IMR-90 (cell line): ENCODE measurements around the gene SARS1. TPM values are rescaled to one million over a fixed set of nuclear protein-coding genes. Genes with fewer than 3 reads are reported as not detected.

Experiments
- ATAC-seq: fragments of 200-7000 bp; cut with Tn5 transposase; 2 replicates; pipeline ENCODE4 v1.9.1; 2020; ENCODE audit warnings: low read depth, mild to moderate bottlenecking, moderate library complexity
- BruUV-seq: library from RNA; stranded (reverse); fragments of 400-500 nt; replicated peaks from 2 replicates; lab custom pipeline; 2021; lab: Mats Ljungman, UMichigan
- CTCF ChIA-PET: fragments of 300-600 bp; formaldehyde crosslinking; extraction: SDS; loops from one replicate; lab custom pipeline; 2021; ENCODE audit warnings: antibody characterized with exemption; lab: Yijun Ruan, JAX
- POLR2A ChIA-PET: fragments of 300-600 bp; sonication (Branson Sonifier 250); formaldehyde crosslinking; loops from one replicate; lab custom pipeline; 2022; ENCODE audit warnings: antibody characterized with exemption; ENCODE audit not compliant: unreplicated experiment; lab: Charles Lee
- DNase-seq: peaks from one replicate; pipeline ENCODE4 v3.0.0; 2013
- H2AFZ ChIP-seq: replicated peaks from 2 replicates; pipeline ENCODE3; 2013; ENCODE audit warnings: low read length, mild to moderate bottlenecking; ENCODE audit not compliant: poor library complexity
- H2AK5ac ChIP-seq: 2 replicates; pipeline ENCODE4 v1.6.1; 2013; ENCODE audit warnings: low read depth, low read length, inconsistent platforms
- H2AK9ac ChIP-seq: replicated peaks from 2 replicates; pipeline ENCODE3; 2013; ENCODE audit warnings: mild to moderate bottlenecking, low read depth, low read length, moderate library complexity; ENCODE audit not compliant: poor library complexity
- H2BK120ac ChIP-seq: 2 replicates; pipeline ENCODE4 v1.6.1; 2013; ENCODE audit warnings: low read depth, low read length, inconsistent platforms
- H2BK15ac ChIP-seq: 3 replicates; pipeline ENCODE4 v1.6.1; 2013; ENCODE audit warnings: low read depth, low read length, inconsistent platforms
- H2BK20ac ChIP-seq: 2 replicates; pipeline ENCODE4 v1.6.1; 2013; ENCODE audit warnings: low read depth, mild to moderate bottlenecking, inconsistent platforms, low read length, moderate library complexity
- H2BK5ac ChIP-seq: 2 replicates; pipeline ENCODE4 v1.6.1; 2013; ENCODE audit warnings: mild to moderate bottlenecking, low read depth, low read length, inconsistent platforms; ENCODE audit not compliant: poor library complexity, severe bottlenecking
- H3K14ac ChIP-seq: replicated peaks from 2 replicates; pipeline ENCODE4 v1.6.1; 2013; ENCODE audit warnings: low read depth, low read length, inconsistent platforms
- H3K18ac ChIP-seq: 2 replicates; pipeline ENCODE4 v1.6.1; 2013; ENCODE audit warnings: low read depth, low read length, control low read depth
- H3K23ac ChIP-seq: 2 replicates; pipeline ENCODE4 v1.6.1; 2013; ENCODE audit warnings: low read depth, low read length, inconsistent platforms
- H3K27ac ChIP-seq: 2 replicates; pipeline ENCODE4 v1.5.1; 2013; ENCODE audit warnings: mild to moderate bottlenecking, control low read depth, low read length; ENCODE audit not compliant: insufficient read depth
- H3K27me3 ChIP-seq: 2 replicates; pipeline ENCODE4 v1.6.1; 2013; ENCODE audit warnings: low read length; ENCODE audit not compliant: control insufficient read depth, insufficient read depth
- H3K36me3 ChIP-seq: 2 replicates; pipeline ENCODE4 v1.6.1; 2013; ENCODE audit warnings: low read length, mixed read lengths; ENCODE audit not compliant: control insufficient read depth, insufficient read depth
- H3K4ac ChIP-seq: 2 replicates; pipeline ENCODE4 v1.6.1; 2013; ENCODE audit warnings: low read depth, low read length, inconsistent platforms
- H3K4me1 ChIP-seq: 2 replicates; pipeline ENCODE4 v1.6.1; 2013; ENCODE audit warnings: low read length, mixed read lengths; ENCODE audit not compliant: control insufficient read depth, insufficient read depth
- H3K4me2 ChIP-seq: 2 replicates; pipeline ENCODE4 v1.6.1; 2013; ENCODE audit warnings: low read depth, mild to moderate bottlenecking, control low read depth, low read length, moderate library complexity
- H3K4me3 ChIP-seq: 2 replicates; pipeline ENCODE4 v1.5.1; 2013; ENCODE audit warnings: low read depth, mild to moderate bottlenecking, control low read depth, low read length, moderate library complexity; ENCODE audit not compliant: insufficient read depth
- H3K56ac ChIP-seq: 2 replicates; pipeline ENCODE4 v1.6.1; 2013; ENCODE audit warnings: low read length, inconsistent platforms; ENCODE audit not compliant: insufficient read depth; ENCODE audit errors: extremely low read depth
- H3K79me1 ChIP-seq, 2 experiments: 2 replicates each; pipeline ENCODE4 v1.6.1; 2013; ENCODE audit warnings: low read length in 2 of 2, inconsistent platforms in 1 of 2, low read depth in 1 of 2
- H3K9ac ChIP-seq: 2 replicates; pipeline ENCODE4 v1.6.1; 2013; ENCODE audit warnings: low read depth, low read length, control low read depth
- H3K9me1 ChIP-seq: 2 replicates; pipeline ENCODE4 v1.6.1; 2013; ENCODE audit warnings: low read length, inconsistent platforms; ENCODE audit not compliant: insufficient read depth
- H3K9me3 ChIP-seq: 2 replicates; pipeline ENCODE4 v1.6.1; 2013; ENCODE audit warnings: low read length; ENCODE audit not compliant: control insufficient read depth, insufficient read depth
- H4K20me1 ChIP-seq: 2 replicates; pipeline ENCODE4 v1.6.1; 2013; ENCODE audit warnings: low read length, inconsistent platforms; ENCODE audit not compliant: insufficient read depth
- H4K5ac ChIP-seq: 2 replicates; pipeline ENCODE4 v1.6.1; 2013; ENCODE audit warnings: mild to moderate bottlenecking, low read depth, low read length, control low read depth
- H4K8ac ChIP-seq, 2 experiments: 2 replicates each; pipeline ENCODE4 v1.6.1; 2013; ENCODE audit warnings: low read depth in 2 of 2, low read length in 2 of 2, control low read depth in 1 of 2, inconsistent platforms in 1 of 2
- H4K91ac ChIP-seq: 2 replicates; pipeline ENCODE4 v1.6.1; 2013; ENCODE audit warnings: low read depth, low read length, inconsistent platforms; ENCODE audit not compliant: insufficient read depth
- BHLHE40 ChIP-seq: fragments of 150-350 bp; IDR thresholded peaks from 2 replicates; pipeline ENCODE4 v1.6.1; 2016; ENCODE audit warnings: mild to moderate bottlenecking, low read depth, low read length
- CEBPB ChIP-seq: IDR thresholded peaks from 2 replicates; pipeline ENCODE4 v1.6.1; 2012; ENCODE audit warnings: low read depth, low read length, improper control_type of control experiment
- ELK1 ChIP-seq: fragments of 150-350 bp; IDR thresholded peaks from 2 replicates; pipeline ENCODE4 v1.6.1; 2016; ENCODE audit warnings: low read depth, mild to moderate bottlenecking, low read length, moderate library complexity, borderline replicate concordance
- FOS ChIP-seq: fragments of 150-350 bp; IDR thresholded peaks from 2 replicates; pipeline ENCODE4 v1.6.1; 2016; ENCODE audit warnings: low read depth, low read length
- MAFK ChIP-seq: IDR thresholded peaks from 2 replicates; pipeline ENCODE4 v1.6.1; 2012; ENCODE audit warnings: low read depth, low read length, improper control_type of control experiment
- MAZ ChIP-seq: IDR thresholded peaks from 2 replicates; pipeline ENCODE4 v1.6.1; 2012; ENCODE audit warnings: low read depth, mild to moderate bottlenecking, low read length, improper control_type of control experiment, moderate library complexity, borderline replicate concordance
- MXI1 ChIP-seq: IDR thresholded peaks from 2 replicates; pipeline ENCODE4 v1.6.1; 2012; ENCODE audit warnings: low read depth, mild to moderate bottlenecking, low read length, moderate library complexity, borderline replicate concordance
- NFE2L2 ChIP-seq: fragments of 150-350 bp; IDR thresholded peaks from 2 replicates; pipeline ENCODE4 v1.6.1; 2016; ENCODE audit warnings: low read depth, mild to moderate bottlenecking, low read length
- RAD21 ChIP-seq: IDR thresholded peaks from 2 replicates; pipeline ENCODE4 v1.6.1; 2012; ENCODE audit warnings: low read length, improper control_type of control experiment
- USF2 ChIP-seq: fragments of 150-350 bp; IDR thresholded peaks from 2 replicates; pipeline ENCODE4 v1.6.1; 2017; ENCODE audit warnings: mild to moderate bottlenecking, antibody characterized with exemption, low read length, low read depth
- WGBS, 2 experiments: methylation state at CpG; one replicate each; pipeline versions ENCODE4 v1.1.5 to v1.1.7; 2013; ENCODE audit warnings: missing lambda C conversion rate in 2 of 2; ENCODE audit not compliant: insufficient read length in 1 of 2; ENCODE audit errors: extremely low coverage in 2 of 2; 5-methylcytosine and 5-hydroxymethylcytosine counted together
- dilution Hi-C: fragments of 300-500 bp; cut with HindIII; formaldehyde crosslinking; loops from one replicate; pipeline ENCODE4 v1.14.3; 2018; ENCODE audit warnings: low sequenced_read_pairs; ENCODE audit not compliant: unreplicated experiment
- in situ Hi-C: fragments of 300-500 bp; cut with MboI; formaldehyde crosslinking; loops from 3 replicates; pipeline ENCODE4 v1.14.3; 2019; ENCODE audit warnings: low sequenced_read_pairs, inconsistent platforms, mixed read lengths
- intact Hi-C: fragments of 100-400 bp; cut with micrococcal nuclease; formaldehyde crosslinking; loops from 2 replicates; pipeline ENCODE4 v1.10.0; 2022
- polyA plus RNA-seq, 3 experiments: library from polyadenylated mRNA; depleted of rRNA; stranded (reverse); fragments of >200 nt; gene quantifications; 2 replicates each; pipeline ENCODE4 v1.2.3, GENCODE V29; 2012; ENCODE audit warnings: low replicate concordance in 1 of 3
- total RNA-seq: library from RNA; depleted of rRNA; stranded (reverse); fragments of >200 nt; gene quantifications from 2 replicates; pipeline ENCODE4 v1.2.3, GENCODE V29; 2012

The SARS1 gene
- total and polyA plus RNA-seq, 2 of the 4 experiments (the other 2 are of a cell fraction), result 231 to 348 TPM

- Histone ChIP-seq H4K5ac (0 out of 2 replicates have a peak overlapping the region, but pooled peaks have one; percentile 42), H3K36me3 (no peaks in the 10 kb centered on the region), H2BK15ac (no peak overlapping the region), H3K9ac (no peak overlapping the region), H3K23ac (no peak overlapping the region), H3K9me1 (no peaks in the 10 kb centered on the region; the same call in 1 of the 2 replicates), H2AK5ac (0 out of 2 replicates have a peak overlapping the region, but pooled peaks have one; percentile 49), H3K4me1 (peaks cover 15% of the 10 kb centered on the region), H4K20me1 (no peaks in the 10 kb centered on the region), H4K91ac (no peak overlapping the region), H3K4ac (0 out of 2 replicates have a peak overlapping the region, but pooled peaks have one; percentile 16), H4K8ac (no peak overlapping the region; a peak in 1 of 4 replicates), H3K4me3 (no peak overlapping the region), H3K9me3 (no peaks in the 10 kb centered on the region), H3K14ac (no peak overlapping the region), H3K56ac (no peak overlapping the region), H3K4me2 (no peak overlapping the region), H3K79me1 (0 out of 4 replicates have a peak, but pooled peaks cover 0 to 8% of the 10 kb centered on the region in 2 experiments), H2AK9ac (peak overlapping the region; percentile 77), H2BK20ac (no peak overlapping the region), H2AFZ (peak overlapping the region; percentile 37), H2BK120ac (no peak overlapping the region), H2BK5ac (no peak overlapping the region), H3K27me3 (no peaks in the 10 kb centered on the region), H3K27ac (no peak overlapping the region), H3K18ac (no peak overlapping the region)
- DNase-seq (no peak), ATAC-seq (no peak)
- WGBS, 2 experiments, result 53% methylated on average over 6 of the region's 15 CpGs; no CpG with 5 or more reads in 1 of the 2 experiments
- TF ChIP-seq RAD21 (no peak), ELK1 (no peak), MAFK (no peak), NFE2L2 (no peak), MAZ (no peak), USF2 (no peak), CEBPB (no peak), FOS (no peak), BHLHE40 (no peak), MXI1 (no peak)
- intact Hi-C loops (no loop called here), in situ Hi-C loops (no loop called here), dilution Hi-C loops (no loop called here)
- POLR2A ChIA-PET, result no interaction called here
- CTCF ChIA-PET, result no interaction called here
- no TSS peak for BruUV-seq
These were observed 41.5 kb downstream of the SARS1 start for GRCh38 chr1:109255097-109255651.
